ENCODE results near the gene EYA2. TPM values are rescaled to one million over a fixed set of nuclear protein-coding genes. Genes with fewer than 3 reads are reported as not detected.

The EYA2 gene
- polyA plus RNA-seq, 1 donor (not counting 4 experiments of a cell fraction or from before 2014, with no cell fraction given) = not detected

DNA sequence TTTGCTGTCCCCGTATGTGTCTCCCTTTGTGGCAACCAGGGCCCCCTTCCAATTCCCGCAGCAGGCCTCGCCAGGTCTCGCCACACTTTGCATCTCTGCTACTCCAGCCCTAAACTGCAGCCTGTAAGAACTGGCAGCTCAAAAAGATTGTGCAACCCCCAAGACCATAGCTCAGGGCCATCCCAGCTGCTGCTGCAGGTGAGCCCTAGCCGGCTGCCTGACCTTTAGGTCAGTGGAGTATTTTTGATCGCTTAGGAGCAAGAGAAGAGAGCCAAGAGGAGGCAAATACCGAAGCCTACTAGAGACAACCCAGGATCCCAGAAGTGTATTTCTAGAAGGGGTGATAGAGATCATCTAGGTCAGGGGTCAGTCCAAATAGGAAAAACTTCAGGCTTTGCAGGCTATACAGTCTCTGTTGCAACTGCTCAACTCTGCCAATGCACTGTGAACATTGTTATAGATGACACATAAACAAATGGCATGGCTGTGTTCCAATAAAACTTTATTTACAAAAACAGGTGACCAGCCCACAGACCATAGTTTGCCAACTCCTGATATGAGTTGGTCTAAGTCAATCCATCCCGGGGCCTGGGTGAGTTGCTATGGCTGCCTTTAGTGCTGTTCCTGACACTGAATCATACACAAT is 138.4 kb downstream of the EYA2 start:
- DNase-seq (ENCODE audit: low read depth, low spot score) (no peak), FAIRE-seq (no peak)
- no peak overlapping the region for H3K4me3 ChIP-seq (ENCODE audit: control insufficient read depth in 2 of 3, extremely low read depth in 1 of 3, insufficient read depth in 2 of 3, low read depth in 1 of 3, low read length in 3 of 3)
- dilution Hi-C loops (cut with MboI; ENCODE audit: extremely low pct_ligation_motif_present, low sequenced_read_pairs) = no loop called here
- H3K4me1 ChIP-seq (ENCODE audit: control insufficient read depth, extremely low read depth, insufficient read depth, low read length) = no peaks in the 10 kb centered on the region
- H4K20me1 ChIP-seq (ENCODE audit: control insufficient read depth, extremely low read depth, insufficient read depth, low read length) = no peaks in the 10 kb centered on the region
- TF ChIP-seq, protein P1, sequence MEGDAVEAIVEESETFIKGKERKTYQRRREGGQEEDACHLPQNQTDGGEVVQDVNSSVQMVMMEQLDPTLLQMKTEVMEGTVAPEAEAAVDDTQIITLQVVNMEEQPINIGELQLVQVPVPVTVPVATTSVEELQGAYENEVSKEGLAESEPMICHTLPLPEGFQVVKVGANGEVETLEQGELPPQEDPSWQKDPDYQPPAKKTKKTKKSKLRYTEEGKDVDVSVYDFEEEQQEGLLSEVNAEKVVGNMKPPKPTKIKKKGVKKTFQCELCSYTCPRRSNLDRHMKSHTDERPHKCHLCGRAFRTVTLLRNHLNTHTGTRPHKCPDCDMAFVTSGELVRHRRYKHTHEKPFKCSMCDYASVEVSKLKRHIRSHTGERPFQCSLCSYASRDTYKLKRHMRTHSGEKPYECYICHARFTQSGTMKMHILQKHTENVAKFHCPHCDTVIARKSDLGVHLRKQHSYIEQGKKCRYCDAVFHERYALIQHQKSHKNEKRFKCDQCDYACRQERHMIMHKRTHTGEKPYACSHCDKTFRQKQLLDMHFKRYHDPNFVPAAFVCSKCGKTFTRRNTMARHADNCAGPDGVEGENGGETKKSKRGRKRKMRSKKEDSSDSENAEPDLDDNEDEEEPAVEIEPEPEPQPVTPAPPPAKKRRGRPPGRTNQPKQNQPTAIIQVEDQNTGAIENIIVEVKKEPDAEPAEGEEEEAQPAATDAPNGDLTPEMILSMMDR (optimal IDR thresholded peaks at IDR 0.05 in 1 of 3, IDR thresholded peaks at IDR 0.05 in 1 of 3, conservative IDR thresholded peaks at IDR 0.05 in 1 of 3; ENCODE audit: extremely low read depth in 1 of 3, insufficient read depth in 2 of 3, low read length in 3 of 3) = no peak
- TF ChIP-seq EZH2 (IDR thresholded peaks at IDR 0.05; ENCODE audit: low read length) = no peak
- H3K27ac ChIP-seq (ENCODE audit: control insufficient read depth, insufficient read depth, low read length) = no peak overlapping the region
- H3K9ac ChIP-seq (ENCODE audit: control insufficient read depth, extremely low read depth, insufficient read depth, low read length) = no peak overlapping the region
- no peaks in the 10 kb centered on the region for H3K79me2 ChIP-seq (ENCODE audit: control insufficient read depth, insufficient read depth, low read length)
- no peak overlapping the region for H3K4me2 ChIP-seq (ENCODE audit: control insufficient read depth, extremely low read depth, insufficient read depth, low read depth, low read length)
- H3K9me1 ChIP-seq (ENCODE audit: control insufficient read depth, extremely low read depth, insufficient read depth, low read length) = no peaks in the 10 kb centered on the region
- H3K9me3 ChIP-seq (ENCODE audit: control insufficient read depth, low read depth, low read length) = peaks cover 2% of the 10 kb centered on the region
- no peak overlapping the region for H2AFZ ChIP-seq (ENCODE audit: control insufficient read depth, low read length)
- H3K27me3 ChIP-seq (ENCODE audit: control insufficient read depth, extremely low read depth, insufficient read depth, low read length) = peaks cover 5% of the 10 kb centered on the region
- no peaks in the 10 kb centered on the region for H3K36me3 ChIP-seq (ENCODE audit: control insufficient read depth in 2 of 2, extremely low read depth in 1 of 2, insufficient read depth in 2 of 2, low read length in 2 of 2)

DNA sequence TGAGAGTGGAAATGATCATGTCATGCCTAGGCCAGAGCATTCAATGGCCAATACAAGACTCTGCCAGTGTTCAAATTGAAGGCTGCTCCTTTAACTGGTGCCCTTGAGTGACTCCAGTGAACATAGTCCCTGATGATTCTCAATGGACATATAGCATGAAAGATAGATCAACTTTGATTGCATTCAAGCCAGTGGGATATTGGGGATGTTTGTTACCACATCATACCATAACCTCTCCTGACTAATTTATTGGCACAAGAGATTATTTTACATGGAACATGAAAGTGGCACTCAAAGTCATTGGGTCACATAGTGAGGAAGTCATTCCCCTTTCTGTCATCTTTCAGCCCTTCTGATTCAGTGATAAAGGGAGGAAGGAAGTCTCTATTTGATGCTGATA is 139.0 kb downstream of the EYA2 start:
- Histone ChIP-seq H3K79me2 (ENCODE audit: control insufficient read depth, insufficient read depth, low read length) (no peaks in the 10 kb centered on the region), H3K36me3 (ENCODE audit: control insufficient read depth in 2 of 2, extremely low read depth in 1 of 2, insufficient read depth in 2 of 2, low read length in 2 of 2) (no peaks in the 10 kb centered on the region), H4K20me1 (ENCODE audit: control insufficient read depth, extremely low read depth, insufficient read depth, low read length) (no peaks in the 10 kb centered on the region), H3K4me1 (ENCODE audit: control insufficient read depth, extremely low read depth, insufficient read depth, low read length) (no peaks in the 10 kb centered on the region), H2AFZ (ENCODE audit: control insufficient read depth, low read length) (no peak overlapping the region), H3K27ac (ENCODE audit: control insufficient read depth, insufficient read depth, low read length) (no peak overlapping the region), H3K27me3 (ENCODE audit: control insufficient read depth, extremely low read depth, insufficient read depth, low read length) (peaks cover 5% of the 10 kb centered on the region), H3K9me3 (ENCODE audit: control insufficient read depth, low read depth, low read length) (no peaks in the 10 kb centered on the region), H3K9me1 (ENCODE audit: control insufficient read depth, extremely low read depth, insufficient read depth, low read length) (no peaks in the 10 kb centered on the region), H3K9ac (ENCODE audit: control insufficient read depth, extremely low read depth, insufficient read depth, low read length) (no peak overlapping the region), H3K4me3 (ENCODE audit: control insufficient read depth in 2 of 3, extremely low read depth in 1 of 3, insufficient read depth in 2 of 3, low read depth in 1 of 3, low read length in 3 of 3) (no peak overlapping the region), H3K4me2 (ENCODE audit: control insufficient read depth, extremely low read depth, insufficient read depth, low read depth, low read length) (no peak overlapping the region)
- dilution Hi-C loops (cut with MboI; ENCODE audit: extremely low pct_ligation_motif_present, low sequenced_read_pairs) = no loop called here
- no peak for DNase-seq (ENCODE audit: low read depth, low spot score)
- TF ChIP-seq, protein P1 (optimal IDR thresholded peaks at IDR 0.05 in 1 of 3, IDR thresholded peaks at IDR 0.05 in 1 of 3, conservative IDR thresholded peaks at IDR 0.05 in 1 of 3; ENCODE audit: extremely low read depth in 1 of 3, insufficient read depth in 2 of 3, low read length in 3 of 3) = no peak
- TF ChIP-seq EZH2 (IDR thresholded peaks at IDR 0.05; ENCODE audit: low read length) = no peak
- no peak for FAIRE-seq
